Gastrocnemius medialis (tissue), 4 donors: ENCODE data around the gene PRSS2. TPM values are rescaled to one million over a fixed set of nuclear protein-coding genes. Genes with fewer than 3 reads are reported as not detected.
A peak's percentile ranks its signal among the peaks of the same experiment; 100 is the strongest.

Experiments used
- ATAC-seq, 2 donors: fragments of 150-250 bp; one replicate each; pipeline ENCODE4 v1.9.1; 2016
- DNase-seq, 2 donors: peaks; one replicate each; pipeline ENCODE4 v3.0.0-alpha.2; 2019
- H3K27ac ChIP-seq, 4 donors: fragments of 200-600 bp; sonication (generic); 1 replicate in 1 of 4; 2 replicates in 3 of 4; pipeline ENCODE4 v1.5.1; 2016 to 2018; ENCODE audit warnings: mild to moderate bottlenecking in 2 of 4, moderate library complexity in 1 of 4
- H3K27me3 ChIP-seq, 3 donors: fragments of 200-600 bp; sonication (generic) in 2 of 3; 1 replicate in 1 of 3; 2 replicates in 2 of 3; pipeline versions ENCODE4 v1.5.1 to v1.6.0; 2016 to 2019; ENCODE audit warnings: mild to moderate bottlenecking in 1 of 3, moderate library complexity in 1 of 3
- H3K36me3 ChIP-seq, 2 donors: fragments of 200-600 bp; sonication (generic) in 1 of 2; one replicate each; pipeline ENCODE4 v1.5.1; 2017 to 2018
- H3K4me1 ChIP-seq, 2 donors: fragments of 200-600 bp; sonication (generic) in 1 of 2; one replicate each; pipeline ENCODE4 v1.5.1; 2016 to 2017; ENCODE audit warnings: mild to moderate bottlenecking in 2 of 2
- H3K4me3 ChIP-seq, 4 donors: fragments of 200-600 bp; sonication (generic) in 3 of 4; 1 replicate in 1 of 4; 2 replicates in 3 of 4; pipeline ENCODE4 v1.5.1; 2016 to 2019; ENCODE audit warnings: mild to moderate bottlenecking in 2 of 4
- H3K9me3 ChIP-seq, 3 donors: fragments of 200-600 bp; sonication (generic) in 2 of 3; 1 replicate in 1 of 3; 2 replicates in 2 of 3; pipeline ENCODE4 v1.5.1; 2016 to 2019
- CTCF ChIP-seq, 5 experiments: fragments of 450-650 bp in 3 of 5; fragments of 200-600 bp in 2 of 5; sonication (generic) in 2 of 5; IDR thresholded peaks in 4 of 5; conservative IDR thresholded peaks in 1 of 5; 1 replicate in 4 of 5; 2 replicates in 1 of 5; pipeline ENCODE4 v1.5.1; 2016 to 2019; ENCODE audit warnings: antibody characterized with exemption in 5 of 5, mild to moderate bottlenecking in 3 of 5, moderate library complexity in 3 of 5
- POLR2A ChIP-seq, 2 donors: fragments of 450-650 bp; IDR thresholded peaks; one replicate each; pipeline ENCODE4 v1.6.1; 2017; ENCODE audit warnings: antibody characterized with exemption in 2 of 2, mild to moderate bottlenecking in 2 of 2, moderate library complexity in 2 of 2
- in situ Hi-C, 4 donors: fragments of 200-750 bp; cut with MboI; loops; one replicate each; pipeline versions ENCODE4 v1.15.0 to v1.8.0; 2017; ENCODE audit warnings: low sequenced_read_pairs in 4 of 4
- intact Hi-C: fragments of 100-400 bp; cut with DNase I; formaldehyde crosslinking; loops from one replicate; pipeline ENCODE4 v1.15.1; 2023; ENCODE audit warnings: low total_unique reads
- total RNA-seq, 4 donors: library from RNA; depleted of rRNA; stranded (reverse); fragments of >200 nt; gene quantifications; one replicate each; pipeline versions ENCODE4 v1.1.0 to v1.2.3, GENCODE V29; 2016

PRSS2 gene
- total RNA-seq, 4 donors from 2014 or later = not detected

GRCh38 chr7:142797391-142798377 lies 26.9 kb downstream of the PRSS2 start:
- TF ChIP-seq POLR2A (IDR thresholded peaks at IDR 0.05) (no peak), CTCF (IDR thresholded peaks at IDR 0.05 in 4 of 5, conservative IDR thresholded peaks at IDR 0.05 in 1 of 5) (no peak)
- in situ Hi-C loops = loop anchor here in 1 of 4 donors (25.0 kb wide), 1 partner anchor 160 kb away; no protein-coding TSS in a partner anchor

GRCh38 chr7:142798451-142799436 lies 28.0 kb downstream of the PRSS2 start:
- Histone ChIP-seq H3K4me1 (peaks cover 8 to 14% of the 10 kb centered on the region in 2 donors), H3K4me3 (no peak overlapping the region), H3K36me3 (no peaks in the 10 kb centered on the region), H3K27ac (no peak overlapping the region), H3K9me3 (no peaks in the 10 kb centered on the region), H3K27me3 (peaks cover 29 to 38% (median 34%) of the 10 kb centered on the region in 3 donors)
- TF ChIP-seq CTCF (IDR thresholded peaks at IDR 0.05 in 4 of 5, conservative IDR thresholded peaks at IDR 0.05 in 1 of 5) (no peak), POLR2A (IDR thresholded peaks at IDR 0.05) (no peak)
- intact Hi-C loops (no loop called here), in situ Hi-C loops (loop anchor here in 1 of 4 donors (25.0 kb wide), 1 partner anchor 161 kb away; no protein-coding TSS in a partner anchor)
- no peak for ATAC-seq
- no peak for DNase-seq

More at GRCh38 chr7:142797391-142798377, 26.9 kb downstream of the PRSS2 start:
- Histone ChIP-seq H3K36me3 (no peaks in the 10 kb centered on the region), H3K4me3 (peak overlapping the region; percentile 46 to 70 (median 54)), H3K9me3 (no peaks in the 10 kb centered on the region), H3K4me1 (peaks cover 8 to 14% of the 10 kb centered on the region in 2 donors), H3K27me3 (peaks cover 29 to 38% (median 34%) of the 10 kb centered on the region in 3 donors), H3K27ac (peak overlapping the region in 2 of 4 donors; percentile 33 to 48)
- ATAC-seq (no peak), DNase-seq (no peak)
- intact Hi-C loops = no loop called here

GRCh38 chr7:142799437-142799835 lies 28.7 kb downstream of the PRSS2 start:
- intact Hi-C loops = no loop called here

More at GRCh38 chr7:142799437-142799835, 28.7 kb downstream of the PRSS2 start:
- H3K4me3 ChIP-seq = no peak overlapping the region
- peaks cover 29 to 38% (median 34%) of the 10 kb centered on the region in 3 donors for H3K27me3 ChIP-seq
- no peak for ATAC-seq
- H3K36me3 ChIP-seq = no peaks in the 10 kb centered on the region
- in situ Hi-C loops = loop anchor here in 1 of 4 donors (25.0 kb wide), 1 partner anchor 162 kb away; no protein-coding TSS in a partner anchor
- H3K27ac ChIP-seq = no peak overlapping the region
- DNase-seq = no peak
- no peaks in the 10 kb centered on the region for H3K9me3 ChIP-seq
- H3K4me1 ChIP-seq = peaks cover 8 to 14% of the 10 kb centered on the region in 2 donors
- TF ChIP-seq CTCF (IDR thresholded peaks at IDR 0.05 in 4 of 5, conservative IDR thresholded peaks at IDR 0.05 in 1 of 5) = no peak
- no peak for TF ChIP-seq POLR2A (IDR thresholded peaks at IDR 0.05)
